ENCODE data around the gene RNF157. TPM values are rescaled to one million over a fixed set of nuclear protein-coding genes. Genes with fewer than 3 reads are reported as not detected.

RNF157 gene
- total and polyA plus RNA-seq, 2 of the 13 experiments (the other 11 are each of a cell fraction or from before 2014, with no cell fraction given), result 0.44 to 1.5 TPM

DNA sequence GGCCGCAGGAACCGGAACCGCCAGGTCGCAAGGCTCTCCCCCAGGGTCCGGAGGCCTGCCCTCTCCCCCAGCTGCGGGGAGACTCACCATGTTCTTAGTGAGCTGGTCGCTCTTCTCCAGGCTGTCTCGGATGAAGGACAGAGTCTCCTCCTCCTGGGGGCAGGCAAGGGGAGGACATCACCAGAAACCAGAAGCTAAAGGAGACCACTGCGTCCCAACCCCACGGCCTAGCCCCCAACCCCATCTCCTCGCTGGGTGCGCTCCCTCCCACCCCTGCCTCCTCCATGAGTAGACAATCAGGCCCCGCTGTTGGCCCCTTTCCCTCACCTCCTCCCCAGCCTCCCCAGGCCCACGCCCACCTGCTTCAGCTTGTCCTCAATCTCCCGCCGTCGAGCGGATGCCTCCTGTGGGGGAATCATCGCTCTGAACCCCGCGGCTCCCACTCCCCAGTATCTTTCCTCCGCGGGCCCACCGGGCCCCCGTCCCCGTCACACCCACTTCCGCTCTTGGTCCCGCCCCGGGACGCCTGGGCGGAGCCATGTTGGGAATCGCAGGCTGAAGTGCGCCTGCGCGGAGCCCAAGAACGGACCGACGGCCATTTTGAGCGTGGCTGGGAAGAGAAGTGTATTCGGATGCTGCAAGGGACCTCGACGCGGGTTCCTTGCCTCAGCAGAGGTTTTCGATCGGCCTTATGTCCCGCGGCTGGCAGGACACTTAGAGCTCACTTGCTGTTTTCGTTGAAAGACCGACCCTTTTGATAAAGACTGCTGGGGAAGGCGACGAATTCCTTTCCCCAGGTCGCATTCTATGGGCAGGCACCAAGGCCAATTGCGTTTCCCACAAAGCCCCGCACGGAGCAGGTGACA lies 136.8 kb downstream of the RNF157 start, which contains the start of gene EXOC7 (continued):
- TF ChIP-seq ZNF484 (CRISPR knock-in tag; IDR thresholded peaks at IDR 0.05; ENCODE audit: borderline replicate concordance, low read depth), result no peak
- no peak; the same call in none of the 2 replicates for TF ChIP-seq SIN3A (IDR thresholded peaks at IDR 0.05; ENCODE audit: borderline replicate concordance, low read depth, low read length)
- peak; percentile 95 for TF ChIP-seq ELF1 (CRISPR knock-in tag; IDR thresholded peaks at IDR 0.05)
- TF ChIP-seq HHEX (CRISPR knock-in tag; IDR thresholded peaks at IDR 0.05), result no peak
- TF ChIP-seq, protein P1, sequence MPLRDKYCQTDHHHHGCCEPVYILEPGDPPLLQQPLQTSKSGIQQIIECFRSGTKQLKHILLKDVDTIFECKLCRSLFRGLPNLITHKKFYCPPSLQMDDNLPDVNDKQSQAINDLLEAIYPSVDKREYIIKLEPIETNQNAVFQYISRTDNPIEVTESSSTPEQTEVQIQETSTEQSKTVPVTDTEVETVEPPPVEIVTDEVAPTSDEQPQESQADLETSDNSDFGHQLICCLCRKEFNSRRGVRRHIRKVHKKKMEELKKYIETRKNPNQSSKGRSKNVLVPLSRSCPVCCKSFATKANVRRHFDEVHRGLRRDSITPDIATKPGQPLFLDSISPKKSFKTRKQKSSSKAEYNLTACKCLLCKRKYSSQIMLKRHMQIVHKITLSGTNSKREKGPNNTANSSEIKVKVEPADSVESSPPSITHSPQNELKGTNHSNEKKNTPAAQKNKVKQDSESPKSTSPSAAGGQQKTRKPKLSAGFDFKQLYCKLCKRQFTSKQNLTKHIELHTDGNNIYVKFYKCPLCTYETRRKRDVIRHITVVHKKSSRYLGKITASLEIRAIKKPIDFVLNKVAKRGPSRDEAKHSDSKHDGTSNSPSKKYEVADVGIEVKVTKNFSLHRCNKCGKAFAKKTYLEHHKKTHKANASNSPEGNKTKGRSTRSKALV (CRISPR knock-in tag; IDR thresholded peaks at IDR 0.05), result no peak
- TF ChIP-seq, protein P2, sequence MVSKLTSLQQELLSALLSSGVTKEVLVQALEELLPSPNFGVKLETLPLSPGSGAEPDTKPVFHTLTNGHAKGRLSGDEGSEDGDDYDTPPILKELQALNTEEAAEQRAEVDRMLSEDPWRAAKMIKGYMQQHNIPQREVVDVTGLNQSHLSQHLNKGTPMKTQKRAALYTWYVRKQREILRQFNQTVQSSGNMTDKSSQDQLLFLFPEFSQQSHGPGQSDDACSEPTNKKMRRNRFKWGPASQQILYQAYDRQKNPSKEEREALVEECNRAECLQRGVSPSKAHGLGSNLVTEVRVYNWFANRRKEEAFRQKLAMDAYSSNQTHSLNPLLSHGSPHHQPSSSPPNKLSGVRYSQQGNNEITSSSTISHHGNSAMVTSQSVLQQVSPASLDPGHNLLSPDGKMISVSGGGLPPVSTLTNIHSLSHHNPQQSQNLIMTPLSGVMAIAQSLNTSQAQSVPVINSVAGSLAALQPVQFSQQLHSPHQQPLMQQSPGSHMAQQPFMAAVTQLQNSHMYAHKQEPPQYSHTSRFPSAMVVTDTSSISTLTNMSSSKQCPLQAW (CRISPR knock-in tag; IDR thresholded peaks at IDR 0.05), result no peak; the same call in none of the 2 replicates
- no peak for TF ChIP-seq ZNF264 (CRISPR knock-in tag; IDR thresholded peaks at IDR 0.05)
- TF ChIP-seq ZBTB1 (CRISPR knock-in tag; IDR thresholded peaks at IDR 0.05; ENCODE audit: borderline replicate concordance), result no peak
- TF ChIP-seq MXD4 (CRISPR knock-in tag; IDR thresholded peaks at IDR 0.05), result peak; percentile 37; the same call in 1 of the 2 replicates
- TF ChIP-seq NFATC3 (CRISPR knock-in tag; IDR thresholded peaks at IDR 0.05), result no peak
- TF ChIP-seq, protein P3, sequence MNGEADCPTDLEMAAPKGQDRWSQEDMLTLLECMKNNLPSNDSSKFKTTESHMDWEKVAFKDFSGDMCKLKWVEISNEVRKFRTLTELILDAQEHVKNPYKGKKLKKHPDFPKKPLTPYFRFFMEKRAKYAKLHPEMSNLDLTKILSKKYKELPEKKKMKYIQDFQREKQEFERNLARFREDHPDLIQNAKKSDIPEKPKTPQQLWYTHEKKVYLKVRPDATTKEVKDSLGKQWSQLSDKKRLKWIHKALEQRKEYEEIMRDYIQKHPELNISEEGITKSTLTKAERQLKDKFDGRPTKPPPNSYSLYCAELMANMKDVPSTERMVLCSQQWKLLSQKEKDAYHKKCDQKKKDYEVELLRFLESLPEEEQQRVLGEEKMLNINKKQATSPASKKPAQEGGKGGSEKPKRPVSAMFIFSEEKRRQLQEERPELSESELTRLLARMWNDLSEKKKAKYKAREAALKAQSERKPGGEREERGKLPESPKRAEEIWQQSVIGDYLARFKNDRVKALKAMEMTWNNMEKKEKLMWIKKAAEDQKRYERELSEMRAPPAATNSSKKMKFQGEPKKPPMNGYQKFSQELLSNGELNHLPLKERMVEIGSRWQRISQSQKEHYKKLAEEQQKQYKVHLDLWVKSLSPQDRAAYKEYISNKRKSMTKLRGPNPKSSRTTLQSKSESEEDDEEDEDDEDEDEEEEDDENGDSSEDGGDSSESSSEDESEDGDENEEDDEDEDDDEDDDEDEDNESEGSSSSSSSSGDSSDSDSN (CRISPR knock-in tag; IDR thresholded peaks at IDR 0.05), result peak; percentile 57
- TF ChIP-seq, protein P4, sequence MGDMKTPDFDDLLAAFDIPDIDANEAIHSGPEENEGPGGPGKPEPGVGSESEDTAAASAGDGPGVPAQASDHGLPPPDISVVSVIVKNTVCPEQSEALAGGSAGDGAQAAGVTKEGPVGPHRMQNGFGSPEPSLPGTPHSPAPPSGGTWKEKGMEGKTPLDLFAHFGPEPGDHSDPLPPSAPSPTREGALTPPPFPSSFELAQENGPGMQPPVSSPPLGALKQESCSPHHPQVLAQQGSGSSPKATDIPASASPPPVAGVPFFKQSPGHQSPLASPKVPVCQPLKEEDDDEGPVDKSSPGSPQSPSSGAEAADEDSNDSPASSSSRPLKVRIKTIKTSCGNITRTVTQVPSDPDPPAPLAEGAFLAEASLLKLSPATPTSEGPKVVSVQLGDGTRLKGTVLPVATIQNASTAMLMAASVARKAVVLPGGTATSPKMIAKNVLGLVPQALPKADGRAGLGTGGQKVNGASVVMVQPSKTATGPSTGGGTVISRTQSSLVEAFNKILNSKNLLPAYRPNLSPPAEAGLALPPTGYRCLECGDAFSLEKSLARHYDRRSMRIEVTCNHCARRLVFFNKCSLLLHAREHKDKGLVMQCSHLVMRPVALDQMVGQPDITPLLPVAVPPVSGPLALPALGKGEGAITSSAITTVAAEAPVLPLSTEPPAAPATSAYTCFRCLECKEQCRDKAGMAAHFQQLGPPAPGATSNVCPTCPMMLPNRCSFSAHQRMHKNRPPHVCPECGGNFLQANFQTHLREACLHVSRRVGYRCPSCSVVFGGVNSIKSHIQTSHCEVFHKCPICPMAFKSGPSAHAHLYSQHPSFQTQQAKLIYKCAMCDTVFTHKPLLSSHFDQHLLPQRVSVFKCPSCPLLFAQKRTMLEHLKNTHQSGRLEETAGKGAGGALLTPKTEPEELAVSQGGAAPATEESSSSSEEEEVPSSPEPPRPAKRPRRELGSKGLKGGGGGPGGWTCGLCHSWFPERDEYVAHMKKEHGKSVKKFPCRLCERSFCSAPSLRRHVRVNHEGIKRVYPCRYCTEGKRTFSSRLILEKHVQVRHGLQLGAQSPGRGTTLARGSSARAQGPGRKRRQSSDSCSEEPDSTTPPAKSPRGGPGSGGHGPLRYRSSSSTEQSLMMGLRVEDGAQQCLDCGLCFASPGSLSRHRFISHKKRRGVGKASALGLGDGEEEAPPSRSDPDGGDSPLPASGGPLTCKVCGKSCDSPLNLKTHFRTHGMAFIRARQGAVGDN (CRISPR knock-in tag; IDR thresholded peaks at IDR 0.05), result peak; percentile 97
- TF ChIP-seq SP4 (CRISPR knock-in tag; IDR thresholded peaks at IDR 0.05), result peak; percentile 77
- TF ChIP-seq ZNF343 (CRISPR knock-in tag; IDR thresholded peaks at IDR 0.05), result no peak
- peak; percentile 64 for TF ChIP-seq JARID2 (CRISPR knock-in tag; IDR thresholded peaks at IDR 0.05; ENCODE audit: insufficient replicate concordance)
- TF ChIP-seq ZNF124 (CRISPR knock-in tag; IDR thresholded peaks at IDR 0.05), result peak; percentile 81
- no peak for TF ChIP-seq ELF4 (CRISPR knock-in tag; IDR thresholded peaks at IDR 0.05; ENCODE audit: borderline replicate concordance)
- TF ChIP-seq ARID2 (CRISPR knock-in tag; IDR thresholded peaks at IDR 0.05; ENCODE audit: borderline replicate concordance), result no peak
